Stomach (tissue), 4 donors: Measurements from ENCODE around the gene SNX18.

Source experiments
- CTCF ChIP-seq, 7 experiments: fragments of 450-650 bp in 4 of 7; fragments of 200-600 bp in 3 of 7; sonication (generic) in 3 of 7; IDR thresholded peaks; one replicate each; pipeline ENCODE4 v1.5.1; 2016 to 2019; ENCODE audit warnings: antibody characterized with exemption in 7 of 7, control low read depth in 2 of 7, mild to moderate bottlenecking in 1 of 7
- POLR2A ChIP-seq, 4 donors: fragments of 450-650 bp; IDR thresholded peaks; one replicate each; pipeline ENCODE4 v1.6.1; 2016; ENCODE audit warnings: antibody characterized with exemption in 4 of 4, control low read depth in 2 of 4, mild to moderate bottlenecking in 1 of 4, moderate library complexity in 1 of 4
- POLR2AphosphoS5 ChIP-seq, 3 donors: sonication (generic); formaldehyde crosslinking; IDR thresholded peaks; one replicate each; pipeline ENCODE4 v1.6.1; 2016; ENCODE audit warnings: antibody characterized with exemption in 3 of 3

- no peak for TF ChIP-seq POLR2AphosphoS5 (IDR thresholded peaks at IDR 0.05)
- TF ChIP-seq CTCF (IDR thresholded peaks at IDR 0.05), result no peak
- no peak for TF ChIP-seq POLR2A (IDR thresholded peaks at IDR 0.05)
These were observed 24.5 kb downstream of the SNX18 start for GRCh38 chr5:54541823-54542783.
